Bronchial epithelial cell (primary cell): ENCODE results near the gene NQO2. TPM values are rescaled to one million over a fixed set of nuclear protein-coding genes. Genes with fewer than 3 reads are reported as not detected.
"Not testable (repeated sequence)": the region's sequence is repeated elsewhere in the genome, so short reads cannot be mapped to it uniquely, and the experiment has no call there.

Source experiments
- DNase-seq: peaks from one replicate; pipeline ENCODE4 v3.0.0-alpha.2; 2010; ENCODE audit warnings: low read depth
- FAIRE-seq: peaks from 2 replicates; lab custom pipeline; 2011; peaks lifted over from hg19 to GRCh38; lab: Jason Lieb, UNC
- H3K27me3 ChIP-seq: 2 replicates; pipeline ENCODE4 v1.5.1; 2011; ENCODE audit warnings: low read length; ENCODE audit not compliant: control insufficient read depth, insufficient read depth
- H3K36me3 ChIP-seq: 2 replicates; pipeline ENCODE4 v1.5.1; 2011; ENCODE audit warnings: low read length; ENCODE audit not compliant: control insufficient read depth, insufficient read depth
- H3K4me3 ChIP-seq: 2 replicates; pipeline ENCODE4 v1.5.1; 2011; ENCODE audit warnings: mild to moderate bottlenecking, low read depth, low read length, control low read depth
- CTCF ChIP-seq: IDR thresholded peaks from 2 replicates; pipeline ENCODE4 v1.5.1; 2011; ENCODE audit warnings: mild to moderate bottlenecking, moderate library complexity, low read length, control low read depth, inconsistent platforms; ENCODE audit not compliant: insufficient read depth, severe bottlenecking
- total RNA-seq: library from RNA; depleted of rRNA; stranded (reverse); fragments of >200 nt; gene quantifications from 2 replicates; pipeline ENCODE4 v1.2.1, GENCODE V29; 2014

The NQO2 gene
- total RNA-seq, 1 donor from 2014 or later: 20.5 TPM

GRCh38 chr6:2993755-2994317 is 5.9 kb upstream of the NQO2 start:
- TF ChIP-seq CTCF: no peak
- no peaks in the 10 kb centered on the region for H3K36me3 ChIP-seq
- H3K27me3 ChIP-seq: no peaks in the 10 kb centered on the region
- no peak overlapping the region for H3K4me3 ChIP-seq
- FAIRE-seq (no peak), DNase-seq (no peak)

GRCh38 chr6:2998249-2998997 is 1.3 kb upstream of the NQO2 start:
- TF ChIP-seq CTCF: peak; percentile 35
- not testable (repeated sequence) for H3K36me3 ChIP-seq, DNase-seq, H3K27me3 ChIP-seq, H3K4me3 ChIP-seq
- peak; percentile 99 for FAIRE-seq

- DNase-seq (peak; percentile 81), FAIRE-seq (no peak)
- no peaks in the 10 kb centered on the region for H3K36me3 ChIP-seq
- H3K27me3 ChIP-seq: no peaks in the 10 kb centered on the region
- no peak for TF ChIP-seq CTCF
- peak overlapping the region; percentile 44 for H3K4me3 ChIP-seq
These were observed 586 bp upstream of the NQO2 start for GRCh38 chr6:2998998-2999617.

- Histone ChIP-seq H3K27me3 (no peaks in the 10 kb centered on the region), H3K36me3 (peaks cover 3% of the 10 kb centered on the region), H3K4me3 (no peak overlapping the region)
- FAIRE-seq: no peak
- DNase-seq: no peak
- no peak for TF ChIP-seq CTCF
These were observed 1.6 kb downstream of the NQO2 start for GRCh38 chr6:3001146-3001772.

GRCh38 chr6:3001773-3002293 is 2.1 kb downstream of the NQO2 start:
- FAIRE-seq (no peak), DNase-seq (peak; percentile 76)
- no peak overlapping the region for H3K4me3 ChIP-seq
- peak; percentile 65 for TF ChIP-seq CTCF
- H3K27me3 ChIP-seq: no peaks in the 10 kb centered on the region
- H3K36me3 ChIP-seq: peaks cover 3% of the 10 kb centered on the region

- DNase-seq, FAIRE-seq: not testable (repeated sequence)
These were observed 3.5 kb downstream of the NQO2 start for GRCh38 chr6:3003226-3003625.

More at GRCh38 chr6:3003226-3003625, 3.5 kb downstream of the NQO2 start:
- not testable (repeated sequence) for H3K27me3 ChIP-seq, H3K4me3 ChIP-seq, H3K36me3 ChIP-seq
